Fibroblast of skin of right quadriceps (primary cell): ENCODE measurements around the gene RAB30.

ENCODE experiments used
- DNase-seq: peaks from one replicate; pipeline ENCODE4 v3.0.0-alpha.2; 2013

The RAB30 gene

GRCh38 chr11:83007909-83008580 lies 63.7 kb downstream of the RAB30 start:
- DNase-seq, result no peak

DNA sequence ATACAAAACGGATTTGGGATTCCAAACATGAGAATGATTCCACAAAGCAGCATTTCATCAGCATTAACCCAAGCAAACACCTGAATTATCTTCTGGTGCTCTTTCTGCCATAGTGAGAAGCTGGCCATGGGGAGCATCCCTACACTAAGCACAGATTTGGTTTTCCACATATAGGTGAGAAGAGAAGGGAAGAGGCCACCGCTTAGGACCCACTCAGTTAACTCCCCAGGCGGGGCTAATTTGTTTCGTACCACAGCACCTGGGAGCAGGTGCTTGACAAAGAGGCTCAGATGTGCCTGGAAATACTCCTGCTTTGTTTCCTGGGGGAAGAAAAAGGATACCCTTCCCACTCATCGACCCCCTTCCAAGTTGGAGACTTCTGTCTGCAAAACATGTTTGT lies 64.2 kb downstream of the RAB30 start:
- DNase-seq, result no peak

GRCh38 chr11:83006877-83007330 lies 64.8 kb downstream of the RAB30 start:
- no peak for DNase-seq

DNA sequence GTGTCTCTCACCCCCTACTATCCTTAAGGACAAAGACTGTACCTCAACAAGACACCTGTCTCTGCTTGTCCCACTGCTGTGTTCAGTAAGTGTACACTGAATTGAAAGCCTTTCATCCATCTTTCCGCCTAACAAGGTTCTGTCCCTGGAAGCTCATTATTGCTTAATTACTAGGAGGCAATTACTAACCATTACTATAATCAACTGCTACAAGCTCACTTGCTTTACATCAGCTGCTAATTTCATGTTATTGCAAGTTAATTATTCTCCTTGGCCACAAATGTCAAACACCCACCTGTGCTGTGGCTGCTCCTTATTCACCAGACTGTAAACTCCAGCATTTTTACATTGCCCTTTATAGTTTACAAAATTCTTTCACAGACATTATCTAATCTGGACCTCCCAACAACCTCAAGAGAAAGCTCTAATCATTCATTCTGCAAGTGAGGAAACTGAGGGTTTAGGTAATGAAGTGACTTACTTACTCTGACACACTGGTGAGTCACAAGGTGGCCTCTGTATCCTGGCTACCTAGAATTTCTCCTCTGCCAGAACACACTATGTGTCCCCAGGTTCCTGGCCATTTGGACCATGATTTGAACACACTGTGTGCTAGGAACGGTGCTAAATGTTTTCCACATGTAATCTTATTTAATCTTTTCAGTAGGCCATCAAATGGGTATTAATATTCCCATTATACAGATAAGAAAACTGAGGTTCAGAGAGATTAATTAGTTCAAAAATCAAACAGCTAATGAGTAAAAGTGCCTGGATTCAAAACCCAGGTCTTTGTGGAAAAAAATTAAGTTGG lies 66.7 kb downstream of the RAB30 start:
- no peak for DNase-seq

- no peak for DNase-seq
Observed at GRCh38 chr11:83002522-83002921, 69.2 kb downstream of the RAB30 start.

DNA sequence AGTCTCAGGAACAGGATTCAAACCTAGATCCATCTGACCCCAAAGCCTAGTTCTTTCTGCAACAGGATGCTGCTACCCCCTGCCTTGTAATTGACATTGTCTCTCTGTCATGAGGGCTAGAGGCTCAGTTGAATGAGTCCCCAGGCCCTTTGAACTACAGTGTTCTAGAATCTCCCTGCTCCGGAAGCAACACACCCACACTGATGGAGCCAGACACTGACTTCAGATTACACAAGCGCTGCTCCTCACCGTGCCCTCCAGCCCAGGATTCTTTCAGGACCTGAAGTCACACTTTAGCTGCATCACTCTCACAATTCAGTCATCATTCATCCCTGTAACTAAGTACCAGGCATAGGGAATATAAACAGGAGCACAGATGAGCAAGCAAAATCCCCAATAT lies 69.6 kb downstream of the RAB30 start:
- DNase-seq, result no peak

- DNase-seq, result no peak
Observed at GRCh38 chr11:83000381-83000780, 71.3 kb downstream of the RAB30 start.

GRCh38 chr11:82999232-82999631 lies 72.5 kb downstream of the RAB30 start:
- no peak for DNase-seq

- no peak for DNase-seq
Observed at GRCh38 chr11:82998697-82999096, 73.0 kb downstream of the RAB30 start.

- no peak for DNase-seq
Observed at GRCh38 chr11:82996966-82997606, 74.6 kb downstream of the RAB30 start.

GRCh38 chr11:82995754-82996398 lies 75.8 kb downstream of the RAB30 start:
- peak; percentile 61 for DNase-seq

GRCh38 chr11:82995235-82995634 lies 76.5 kb downstream of the RAB30 start:
- no peak for DNase-seq

- no peak for DNase-seq
Observed at GRCh38 chr11:82994604-82995230, 77.0 kb downstream of the RAB30 start.

DNA sequence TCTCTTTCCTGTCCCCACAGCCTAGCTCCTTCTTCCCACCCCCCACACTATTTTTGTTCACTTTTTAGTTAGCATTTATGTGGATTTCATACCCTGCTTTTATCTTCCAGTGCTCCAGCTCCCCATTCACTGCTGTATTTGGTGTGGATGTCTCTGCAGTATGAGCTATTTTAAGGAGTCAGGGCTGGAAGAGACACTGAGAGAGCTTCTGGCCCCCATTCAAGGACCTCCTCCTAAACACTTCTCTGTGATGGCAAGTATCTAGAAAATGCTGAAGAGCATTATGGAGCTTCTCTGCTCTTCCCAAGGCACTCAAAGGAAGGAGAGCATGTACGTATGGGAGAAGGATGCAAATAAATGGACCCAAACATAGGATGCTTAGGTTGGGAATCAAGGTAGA lies 79.5 kb downstream of the RAB30 start:
- DNase-seq, result no peak

- DNase-seq, result no peak
Observed at GRCh38 chr11:82989628-82990404, 81.9 kb downstream of the RAB30 start.

DNA sequence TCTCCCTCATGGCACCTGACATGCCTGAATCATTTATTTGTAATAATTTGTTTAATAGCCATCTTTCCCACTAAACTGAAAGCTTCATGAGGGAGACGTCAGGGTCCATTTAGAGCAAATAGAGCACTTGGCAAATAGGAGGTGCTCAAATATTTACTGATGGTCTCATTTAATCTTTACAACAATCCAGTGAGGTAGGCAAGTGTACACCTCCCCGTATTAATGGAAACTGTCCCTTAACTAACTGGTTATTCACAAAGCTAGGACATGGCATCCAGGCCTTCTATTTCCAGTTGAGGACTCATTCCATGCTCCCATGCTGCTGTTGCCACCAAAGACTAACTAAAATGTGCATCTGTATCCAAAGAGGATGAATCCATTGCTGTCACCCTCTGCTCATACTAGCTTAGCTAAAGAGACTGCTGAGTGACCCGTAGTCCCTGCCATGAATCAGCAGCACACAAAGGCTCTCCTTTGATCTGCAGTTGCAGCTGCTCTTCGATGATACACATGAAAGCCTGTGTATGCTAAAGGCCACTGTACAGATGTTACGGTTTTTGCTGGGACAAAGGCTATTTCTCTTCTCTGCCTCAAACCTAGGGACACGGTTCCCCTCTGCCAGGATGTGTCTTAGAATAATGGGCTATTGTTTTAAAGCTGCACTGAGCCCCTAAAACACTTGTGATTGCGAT lies 82.6 kb downstream of the RAB30 start:
- DNase-seq, result no peak

- DNase-seq, result no peak
Observed at GRCh38 chr11:82987997-82988396, 83.7 kb downstream of the RAB30 start.

GRCh38 chr11:82986446-82986845 lies 85.3 kb downstream of the RAB30 start:
- DNase-seq, result no peak

- DNase-seq, result no peak
Observed at GRCh38 chr11:82981852-82982251, 89.8 kb downstream of the RAB30 start.

DNA sequence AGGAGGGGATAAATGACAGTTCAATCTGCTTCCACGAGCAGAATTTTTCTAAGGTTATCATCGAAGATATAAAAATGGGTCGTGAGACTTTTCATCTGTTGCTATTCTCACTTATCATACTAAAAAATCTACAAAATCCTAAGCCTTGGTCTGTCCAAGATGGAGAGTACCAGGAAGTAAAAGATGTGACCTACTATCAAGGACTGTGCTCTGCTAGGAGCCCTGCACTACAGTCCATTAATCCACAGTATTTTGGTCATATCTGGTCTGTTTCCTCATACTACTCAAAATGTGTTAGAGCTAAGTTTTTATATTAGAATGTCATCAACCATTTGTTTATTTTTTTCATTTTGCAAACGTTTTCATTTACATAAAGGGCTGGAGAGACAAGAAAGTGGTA lies 90.8 kb downstream of the RAB30 start:
- no peak for DNase-seq

GRCh38 chr11:82980292-82980691 lies 91.4 kb downstream of the RAB30 start:
- peak; percentile 89 for DNase-seq
